GM12878 (cell line): Measurements from ENCODE around the gene CDCA7. TPM values are rescaled to one million over a fixed set of nuclear protein-coding genes. Genes with fewer than 3 reads are reported as not detected.
A peak's percentile ranks its signal among the peaks of the same experiment; 100 is the strongest.

Experiments
- ATAC-seq: fragments of 200-7000 bp; cut with Tn5 transposase; 3 replicates; pipeline ENCODE4 v1.9.1; 2020; ENCODE audit warnings: mild to moderate bottlenecking, moderate library complexity
- BruUV-seq: library from RNA; stranded (reverse); fragments of 400-500 nt; replicated peaks from 2 replicates; lab custom pipeline; 2021; lab: Mats Ljungman, UMichigan
- CTCF ChIA-PET: fragments of 300-600 bp; sonication (Branson Sonifier 250); formaldehyde crosslinking; extraction: SDS; loops from one replicate; lab custom pipeline; 2021; ENCODE audit warnings: inconsistent platforms; lab: Yijun Ruan, JAX
- POLR2A ChIA-PET: fragments of 350-600 bp; formaldehyde crosslinking; extraction: SDS; loops from one replicate; lab custom pipeline; 2021; ENCODE audit warnings: inconsistent platforms; lab: Charles Lee
- RAD21 ChIA-PET: fragments of 300-600 bp; sonication (Branson Sonifier 250); formaldehyde crosslinking; loops from one replicate; lab custom pipeline; 2023; ENCODE audit warnings: antibody characterized with exemption; ENCODE audit not compliant: unreplicated experiment; lab: Charles Lee
- SMC1A ChIA-PET: fragments of 300-600 bp; sonication (Branson Sonifier 250); formaldehyde crosslinking; loops from one replicate; lab custom pipeline; 2023; ENCODE audit not compliant: unreplicated experiment, uncharacterized antibody; lab: Charles Lee
- DNase-seq: peaks from one replicate; pipeline ENCODE4 v3.0.0-alpha.2; 2011; ENCODE audit warnings: low read depth, low spot score
- FAIRE-seq: peaks from 3 replicates; lab custom pipeline; 2011; peaks lifted over from hg19 to GRCh38; lab: Jason Lieb, UNC
- H2AFZ ChIP-seq: 2 replicates; pipeline ENCODE4 v1.6.0; 2011; ENCODE audit warnings: low read depth, low read length, control low read depth; ENCODE audit not compliant: control insufficient read depth
- H3K27ac ChIP-seq: 2 replicates; pipeline ENCODE4 v1.5.1; 2011; ENCODE audit warnings: control low read depth; ENCODE audit not compliant: control insufficient read depth, insufficient read depth
- H3K27me3 ChIP-seq, 2 experiments: replicated peaks in 1 of 2; 2 replicates each; pipeline versions ENCODE4 v1.6.0 to v1.6.1; 2011; ENCODE audit warnings: low read length in 1 of 2; ENCODE audit not compliant: control insufficient read depth in 2 of 2, insufficient read depth in 2 of 2
- H3K36me3 ChIP-seq, 2 experiments: 2 replicates each; pipeline ENCODE4 v1.5.1; 2011; ENCODE audit warnings: low read length in 1 of 2; ENCODE audit not compliant: control insufficient read depth in 2 of 2, insufficient read depth in 2 of 2
- H3K4me1 ChIP-seq: 2 replicates; pipeline ENCODE4 v1.6.1; 2011; ENCODE audit warnings: mild to moderate bottlenecking, low read length, moderate library complexity, mixed read lengths; ENCODE audit not compliant: control insufficient read depth, insufficient read depth
- H3K4me2 ChIP-seq: 2 replicates; pipeline ENCODE4 v1.6.0; 2011; ENCODE audit warnings: control low read depth; ENCODE audit not compliant: control insufficient read depth, insufficient read depth
- H3K4me3 ChIP-seq: fragments of 200-600 bp; sonication (generic); 2 replicates; pipeline ENCODE4 v1.5.1; 2016
- H3K79me2 ChIP-seq: 2 replicates; pipeline ENCODE4 v1.6.0; 2011; ENCODE audit warnings: low read length; ENCODE audit not compliant: control insufficient read depth, insufficient read depth
- H3K9ac ChIP-seq: 2 replicates; pipeline ENCODE4 v1.8.0; 2011; ENCODE audit warnings: low read length, control low read depth, mixed read lengths; ENCODE audit not compliant: control insufficient read depth, insufficient read depth
- H3K9me3 ChIP-seq: replicated peaks from 3 replicates; pipeline ENCODE4 v1.5.1; 2011; ENCODE audit warnings: mild to moderate bottlenecking, low read length; ENCODE audit not compliant: control insufficient read depth, insufficient read depth
- H4K20me1 ChIP-seq: 2 replicates; pipeline ENCODE4 v1.6.0; 2011; ENCODE audit not compliant: control insufficient read depth, insufficient read depth
- CHD2 ChIP-seq: IDR thresholded peaks from 2 replicates; pipeline ENCODE4 v1.6.1; 2011; ENCODE audit warnings: low read depth, low read length, improper control_type of control experiment, borderline replicate concordance
- MEF2B ChIP-seq: fragments of 450-650 bp; IDR thresholded peaks from 2 replicates; pipeline ENCODE4 v1.6.1; 2018; ENCODE audit warnings: mild to moderate bottlenecking, moderate library complexity; ENCODE audit not compliant: partially characterized antibody, poor library complexity, severe bottlenecking
- RAD21 ChIP-seq: IDR thresholded peaks from 2 replicates; pipeline ENCODE4 v1.6.1; 2011; ENCODE audit warnings: mild to moderate bottlenecking, low read depth, low read length, moderate library complexity; ENCODE audit not compliant: insufficient read depth
- RBBP5 ChIP-seq: fragments of 200-600 bp; sonication (generic); conservative IDR thresholded peaks from 2 replicates; pipeline ENCODE4 v1.6.1; 2016
- RUNX3 ChIP-seq: IDR thresholded peaks from 2 replicates; pipeline ENCODE4 v1.6.1; 2012; ENCODE audit warnings: low read length, inconsistent platforms
- STAT1 ChIP-seq: fragments of 450-650 bp; conservative IDR thresholded peaks from 2 replicates; pipeline ENCODE4 v1.6.1; 2014; ENCODE audit warnings: antibody characterized with exemption, mild to moderate bottlenecking
- SUPT20H ChIP-seq: IDR thresholded peaks from 2 replicates; pipeline ENCODE4 v1.6.1; 2011; ENCODE audit warnings: low read depth, mild to moderate bottlenecking, low read length, moderate library complexity, borderline replicate concordance; ENCODE audit not compliant: control insufficient read depth
- ZNF217 ChIP-seq: fragments of 450-650 bp; IDR thresholded peaks from 2 replicates; pipeline ENCODE4 v1.6.1; 2017; ENCODE audit warnings: antibody characterized with exemption, mild to moderate bottlenecking
- ZNF622 ChIP-seq: fragments of 450-650 bp; IDR thresholded peaks from 2 replicates; pipeline ENCODE4 v1.6.1; 2017; ENCODE audit warnings: mild to moderate bottlenecking, inconsistent platforms
- WGBS: methylation state at CpG from one replicate; pipeline ENCODE4 v1.1.6; 2016; ENCODE audit warnings: low lambda C conversion rate; ENCODE audit not compliant: insufficient replicate concordance, insufficient coverage; ENCODE audit errors: missing lambda C conversion rate; 5-methylcytosine and 5-hydroxymethylcytosine counted together
- in situ Hi-C: fragments of 300-500 bp; cut with MboI; formaldehyde crosslinking; loops from 9 replicates; pipeline ENCODE4 v1.14.3; 2018; ENCODE audit warnings: mixed read lengths
- intact Hi-C: fragments of 100-400 bp; cut with micrococcal nuclease; formaldehyde crosslinking; loops from one replicate; pipeline ENCODE4 v1.14.2; 2022; ENCODE audit not compliant: unreplicated experiment
- polyA plus RNA-seq, 11 experiments: library from polyadenylated mRNA; depleted of rRNA in 4 of 11; unstranded in 6 of 11; stranded (reverse) in 5 of 11; fragments of >200 nt; fragmentation: Nextera tagmentation in 4 of 11; fragmentation: Illumina TruSeq in 1 of 11; extraction: Ambion mirVana in 4 of 11; extraction: Trizol in 1 of 11; gene quantifications; 1 replicate in 1 of 11; 2 replicates in 10 of 11; pipeline versions ENCODE4 v1.2.1 to v1.2.3, GENCODE V29; 2011 to 2016; ENCODE audit warnings: inconsistent platforms in 2 of 11, missing spikeins in 2 of 11, low read depth in 1 of 11
- total RNA-seq, 4 experiments: library from RNA; depleted of rRNA in 3 of 4; stranded (reverse); fragments of >200 nt in 3 of 4; fragmentation: Illumina TruSeq in 1 of 4; extraction: Trizol in 1 of 4; gene quantifications; 2 replicates each; pipeline versions ENCODE4 v1.2.1 to v1.2.3, GENCODE V29; 2013 to 2021
- TF ChIP-seq, protein P1 (sequence below): fragments of 450-650 bp; IDR thresholded peaks from 2 replicates; pipeline ENCODE4 v1.6.1; 2018; ENCODE audit warnings: borderline replicate concordance, mild to moderate bottlenecking; ENCODE audit not compliant: partially characterized antibody
- TF ChIP-seq, protein P2 (sequence below): IDR thresholded peaks from 2 replicates; pipeline ENCODE4 v1.6.1; 2011; ENCODE audit warnings: mild to moderate bottlenecking, low read depth, low read length, moderate library complexity; ENCODE audit not compliant: insufficient replicate concordance
- TF ChIP-seq, protein P3 (sequence below): fragments of 450-650 bp; IDR thresholded peaks from 2 replicates; pipeline ENCODE4 v1.6.1; 2017; ENCODE audit warnings: mild to moderate bottlenecking, moderate library complexity

CDCA7 gene
- total and polyA plus RNA-seq, 10 of the 15 experiments (the other 5 are each of a cell fraction or from before 2014, with no cell fraction given): 23.5 to 71.3 (median 40.8) TPM

DNA sequence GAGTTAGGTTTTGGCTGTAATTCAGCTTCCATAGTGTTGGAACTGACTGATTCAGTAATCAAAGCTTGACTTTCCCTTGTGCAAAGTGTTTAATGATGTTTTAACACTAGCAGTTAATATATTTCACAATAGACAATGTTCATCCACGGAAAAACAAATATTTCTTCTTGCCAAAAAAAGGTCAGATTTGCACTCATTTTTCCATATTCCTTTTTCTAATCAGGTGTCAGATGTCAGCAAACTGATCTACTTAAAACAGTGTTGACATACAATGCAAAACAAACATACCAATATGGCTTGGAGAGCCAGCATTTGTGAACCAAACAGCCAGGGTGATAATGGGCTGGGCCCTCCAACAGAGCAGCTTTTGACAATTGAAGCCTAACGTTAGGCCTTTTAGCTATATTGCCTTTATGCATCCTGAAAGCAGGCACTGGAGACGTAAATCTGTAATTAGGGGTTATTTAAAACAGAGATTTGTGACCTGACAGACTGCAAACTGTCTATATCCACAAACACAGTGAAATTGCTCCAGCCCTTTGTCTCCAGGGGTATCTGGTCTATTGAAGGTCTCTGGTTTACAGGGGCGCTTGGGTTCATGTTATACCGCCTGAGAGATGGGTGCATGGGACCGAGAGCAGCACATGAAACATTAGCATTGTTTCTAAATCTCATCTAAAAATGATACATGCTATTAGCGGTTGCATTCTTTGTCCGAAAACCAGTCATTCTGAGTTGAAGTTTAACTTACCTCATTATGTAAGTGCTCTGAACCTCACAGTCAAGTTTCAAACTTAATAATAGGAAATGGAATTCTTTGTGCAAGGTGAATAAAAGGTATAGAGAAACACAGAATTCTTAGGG is 7.1 kb upstream of the CDCA7 start:
- no peak overlapping the region for H3K9ac ChIP-seq
- ChIA-PET RAD21 (interaction anchor here (0.7 kb wide), 1 partner anchor 11 kb away, joined by 3 read pairs; no protein-coding TSS in a partner anchor), POLR2A (no interaction called here), CTCF (no interaction called here), SMC1A (interaction anchor here (0.9 to 1.3 kb wide), 2 partner anchors 12 to 22 kb away, joined by 3 read pairs; no protein-coding TSS in a partner anchor)
- intact Hi-C loops (no loop called here), in situ Hi-C loops (no loop called here)
- H3K4me1 ChIP-seq: peaks cover 14% of the 10 kb centered on the region
- ATAC-seq (peak; percentile 93), DNase-seq (peak; percentile 48), FAIRE-seq (peak; percentile 13)
- H3K4me3 ChIP-seq: no peak overlapping the region
- H3K27ac ChIP-seq: no peak overlapping the region
- H3K36me3 ChIP-seq: no peaks in the 10 kb centered on the region
- 39% methylated on average over 8 of the region's 8 CpGs for WGBS
- H3K79me2 ChIP-seq: no peaks in the 10 kb centered on the region
- H4K20me1 ChIP-seq: no peaks in the 10 kb centered on the region
- no TSS peak for BruUV-seq
- no peak overlapping the region for H2AFZ ChIP-seq
- peaks cover 5% of the 10 kb centered on the region for H3K9me3 ChIP-seq
- no peaks in the 10 kb centered on the region for H3K27me3 ChIP-seq
- no peak overlapping the region for H3K4me2 ChIP-seq
- TF ChIP-seq RUNX3: peak; percentile 75
- TF ChIP-seq ZNF217: peak; percentile 95
- TF ChIP-seq, protein P1, sequence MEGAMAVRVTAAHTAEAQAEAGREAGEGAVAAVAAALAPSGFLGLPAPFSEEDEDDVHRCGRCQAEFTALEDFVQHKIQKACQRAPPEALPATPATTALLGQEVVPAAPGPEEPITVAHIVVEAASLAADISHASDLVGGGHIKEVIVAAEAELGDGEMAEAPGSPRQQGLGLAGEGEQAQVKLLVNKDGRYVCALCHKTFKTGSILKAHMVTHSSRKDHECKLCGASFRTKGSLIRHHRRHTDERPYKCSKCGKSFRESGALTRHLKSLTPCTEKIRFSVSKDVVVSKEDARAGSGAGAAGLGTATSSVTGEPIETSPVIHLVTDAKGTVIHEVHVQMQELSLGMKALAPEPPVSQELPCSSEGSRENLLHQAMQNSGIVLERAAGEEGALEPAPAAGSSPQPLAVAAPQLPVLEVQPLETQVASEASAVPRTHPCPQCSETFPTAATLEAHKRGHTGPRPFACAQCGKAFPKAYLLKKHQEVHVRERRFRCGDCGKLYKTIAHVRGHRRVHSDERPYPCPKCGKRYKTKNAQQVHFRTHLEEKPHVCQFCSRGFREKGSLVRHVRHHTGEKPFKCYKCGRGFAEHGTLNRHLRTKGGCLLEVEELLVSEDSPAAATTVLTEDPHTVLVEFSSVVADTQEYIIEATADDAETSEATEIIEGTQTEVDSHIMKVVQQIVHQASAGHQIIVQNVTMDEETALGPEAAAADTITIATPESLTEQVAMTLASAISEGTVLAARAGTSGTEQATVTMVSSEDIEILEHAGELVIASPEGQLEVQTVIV: no peak
- TF ChIP-seq SUPT20H: no peak
- TF ChIP-seq, protein P2, sequence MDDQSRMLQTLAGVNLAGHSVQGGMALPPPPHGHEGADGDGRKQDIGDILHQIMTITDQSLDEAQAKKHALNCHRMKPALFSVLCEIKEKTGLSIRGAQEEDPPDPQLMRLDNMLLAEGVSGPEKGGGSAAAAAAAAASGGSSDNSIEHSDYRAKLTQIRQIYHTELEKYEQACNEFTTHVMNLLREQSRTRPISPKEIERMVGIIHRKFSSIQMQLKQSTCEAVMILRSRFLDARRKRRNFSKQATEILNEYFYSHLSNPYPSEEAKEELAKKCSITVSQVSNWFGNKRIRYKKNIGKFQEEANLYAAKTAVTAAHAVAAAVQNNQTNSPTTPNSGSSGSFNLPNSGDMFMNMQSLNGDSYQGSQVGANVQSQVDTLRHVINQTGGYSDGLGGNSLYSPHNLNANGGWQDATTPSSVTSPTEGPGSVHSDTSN: no peak
- TF ChIP-seq STAT1: no peak
- no peak for TF ChIP-seq RBBP5
- TF ChIP-seq RAD21: no peak
- no peak for TF ChIP-seq ZNF622
- TF ChIP-seq MEF2B: peak; percentile 62
- TF ChIP-seq, protein P3, sequence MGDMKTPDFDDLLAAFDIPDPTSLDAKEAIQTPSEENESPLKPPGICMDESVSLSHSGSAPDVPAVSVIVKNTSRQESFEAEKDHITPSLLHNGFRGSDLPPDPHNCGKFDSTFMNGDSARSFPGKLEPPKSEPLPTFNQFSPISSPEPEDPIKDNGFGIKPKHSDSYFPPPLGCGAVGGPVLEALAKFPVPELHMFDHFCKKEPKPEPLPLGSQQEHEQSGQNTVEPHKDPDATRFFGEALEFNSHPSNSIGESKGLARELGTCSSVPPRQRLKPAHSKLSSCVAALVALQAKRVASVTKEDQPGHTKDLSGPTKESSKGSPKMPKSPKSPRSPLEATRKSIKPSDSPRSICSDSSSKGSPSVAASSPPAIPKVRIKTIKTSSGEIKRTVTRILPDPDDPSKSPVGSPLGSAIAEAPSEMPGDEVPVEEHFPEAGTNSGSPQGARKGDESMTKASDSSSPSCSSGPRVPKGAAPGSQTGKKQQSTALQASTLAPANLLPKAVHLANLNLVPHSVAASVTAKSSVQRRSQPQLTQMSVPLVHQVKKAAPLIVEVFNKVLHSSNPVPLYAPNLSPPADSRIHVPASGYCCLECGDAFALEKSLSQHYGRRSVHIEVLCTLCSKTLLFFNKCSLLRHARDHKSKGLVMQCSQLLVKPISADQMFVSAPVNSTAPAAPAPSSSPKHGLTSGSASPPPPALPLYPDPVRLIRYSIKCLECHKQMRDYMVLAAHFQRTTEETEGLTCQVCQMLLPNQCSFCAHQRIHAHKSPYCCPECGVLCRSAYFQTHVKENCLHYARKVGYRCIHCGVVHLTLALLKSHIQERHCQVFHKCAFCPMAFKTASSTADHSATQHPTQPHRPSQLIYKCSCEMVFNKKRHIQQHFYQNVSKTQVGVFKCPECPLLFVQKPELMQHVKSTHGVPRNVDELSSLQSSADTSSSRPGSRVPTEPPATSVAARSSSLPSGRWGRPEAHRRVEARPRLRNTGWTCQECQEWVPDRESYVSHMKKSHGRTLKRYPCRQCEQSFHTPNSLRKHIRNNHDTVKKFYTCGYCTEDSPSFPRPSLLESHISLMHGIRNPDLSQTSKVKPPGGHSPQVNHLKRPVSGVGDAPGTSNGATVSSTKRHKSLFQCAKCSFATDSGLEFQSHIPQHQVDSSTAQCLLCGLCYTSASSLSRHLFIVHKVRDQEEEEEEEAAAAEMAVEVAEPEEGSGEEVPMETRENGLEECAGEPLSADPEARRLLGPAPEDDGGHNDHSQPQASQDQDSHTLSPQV: no peak
- TF ChIP-seq CHD2: no peak
